NB4 (cell line): ENCODE data around the gene CDHR5.

Source experiments
- POLR2A ChIP-seq: IDR thresholded peaks from 2 replicates; pipeline ENCODE4 v1.6.1; 2011; ENCODE audit warnings: mild to moderate bottlenecking; ENCODE audit not compliant: insufficient read length; ENCODE audit errors: extremely low read depth
- TF ChIP-seq, protein P1 (sequence below): IDR thresholded peaks from one replicate; pipeline ENCODE4 v1.5.1; 2012; ENCODE audit warnings: low read depth, low read length

DNA sequence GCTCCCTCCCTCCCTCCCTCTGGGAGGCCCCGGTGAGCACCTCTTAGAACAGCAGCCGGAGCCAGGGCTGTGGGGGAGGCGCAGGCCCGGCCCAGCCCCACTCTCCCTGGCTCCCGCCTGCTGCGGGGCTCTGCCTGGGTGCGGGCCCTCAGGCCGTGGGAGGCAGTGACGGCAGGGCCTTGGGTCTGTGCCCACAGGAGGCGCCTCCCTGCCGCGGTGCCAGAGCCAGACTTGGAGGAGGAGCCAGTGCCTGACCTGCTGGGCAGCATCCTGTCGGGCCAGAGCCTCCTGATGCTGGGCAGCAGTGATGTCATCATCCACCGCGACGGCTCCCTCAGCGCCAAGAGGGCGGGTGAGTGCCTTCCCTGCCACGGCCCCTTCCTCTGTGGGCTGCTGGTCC, 18.5 kb downstream of the CDHR5 start:
- TF ChIP-seq, protein P1, sequence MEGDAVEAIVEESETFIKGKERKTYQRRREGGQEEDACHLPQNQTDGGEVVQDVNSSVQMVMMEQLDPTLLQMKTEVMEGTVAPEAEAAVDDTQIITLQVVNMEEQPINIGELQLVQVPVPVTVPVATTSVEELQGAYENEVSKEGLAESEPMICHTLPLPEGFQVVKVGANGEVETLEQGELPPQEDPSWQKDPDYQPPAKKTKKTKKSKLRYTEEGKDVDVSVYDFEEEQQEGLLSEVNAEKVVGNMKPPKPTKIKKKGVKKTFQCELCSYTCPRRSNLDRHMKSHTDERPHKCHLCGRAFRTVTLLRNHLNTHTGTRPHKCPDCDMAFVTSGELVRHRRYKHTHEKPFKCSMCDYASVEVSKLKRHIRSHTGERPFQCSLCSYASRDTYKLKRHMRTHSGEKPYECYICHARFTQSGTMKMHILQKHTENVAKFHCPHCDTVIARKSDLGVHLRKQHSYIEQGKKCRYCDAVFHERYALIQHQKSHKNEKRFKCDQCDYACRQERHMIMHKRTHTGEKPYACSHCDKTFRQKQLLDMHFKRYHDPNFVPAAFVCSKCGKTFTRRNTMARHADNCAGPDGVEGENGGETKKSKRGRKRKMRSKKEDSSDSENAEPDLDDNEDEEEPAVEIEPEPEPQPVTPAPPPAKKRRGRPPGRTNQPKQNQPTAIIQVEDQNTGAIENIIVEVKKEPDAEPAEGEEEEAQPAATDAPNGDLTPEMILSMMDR: no peak
- TF ChIP-seq POLR2A: no peak
